Measurements from ENCODE around the gene ARL15.

Gene ARL15

DNA sequence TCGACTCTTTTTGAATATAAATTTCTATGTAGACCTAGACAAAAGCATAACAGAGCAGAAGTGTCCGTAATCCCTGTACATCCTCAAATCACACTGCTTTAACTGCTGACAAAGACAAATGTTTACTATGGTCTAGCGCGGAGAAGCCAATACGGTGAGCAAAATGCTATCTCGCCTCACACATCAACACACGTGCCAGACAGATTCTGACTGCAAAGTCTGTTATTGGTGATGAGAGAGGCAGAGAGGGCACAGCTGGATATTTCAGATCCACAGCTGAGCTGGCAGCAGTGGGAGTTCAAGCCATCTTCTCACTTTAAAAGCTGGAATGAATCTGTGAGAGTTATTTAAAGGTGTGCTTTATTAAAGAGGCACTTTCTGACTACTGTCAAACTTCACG is 124.3 kb downstream of the ARL15 start:
- no peaks in the 10 kb centered on the region for H3K27me3 ChIP-seq (ENCODE audit: low read depth, low read length)
- no peak overlapping the region for H3K4me2 ChIP-seq (ENCODE audit: low read length)
- TF ChIP-seq, protein P1, sequence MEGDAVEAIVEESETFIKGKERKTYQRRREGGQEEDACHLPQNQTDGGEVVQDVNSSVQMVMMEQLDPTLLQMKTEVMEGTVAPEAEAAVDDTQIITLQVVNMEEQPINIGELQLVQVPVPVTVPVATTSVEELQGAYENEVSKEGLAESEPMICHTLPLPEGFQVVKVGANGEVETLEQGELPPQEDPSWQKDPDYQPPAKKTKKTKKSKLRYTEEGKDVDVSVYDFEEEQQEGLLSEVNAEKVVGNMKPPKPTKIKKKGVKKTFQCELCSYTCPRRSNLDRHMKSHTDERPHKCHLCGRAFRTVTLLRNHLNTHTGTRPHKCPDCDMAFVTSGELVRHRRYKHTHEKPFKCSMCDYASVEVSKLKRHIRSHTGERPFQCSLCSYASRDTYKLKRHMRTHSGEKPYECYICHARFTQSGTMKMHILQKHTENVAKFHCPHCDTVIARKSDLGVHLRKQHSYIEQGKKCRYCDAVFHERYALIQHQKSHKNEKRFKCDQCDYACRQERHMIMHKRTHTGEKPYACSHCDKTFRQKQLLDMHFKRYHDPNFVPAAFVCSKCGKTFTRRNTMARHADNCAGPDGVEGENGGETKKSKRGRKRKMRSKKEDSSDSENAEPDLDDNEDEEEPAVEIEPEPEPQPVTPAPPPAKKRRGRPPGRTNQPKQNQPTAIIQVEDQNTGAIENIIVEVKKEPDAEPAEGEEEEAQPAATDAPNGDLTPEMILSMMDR (IDR thresholded peaks at IDR 0.05; ENCODE audit: low read depth, low read length) = no peak
- TF ChIP-seq EZH2phosphoT487 (IDR thresholded peaks at IDR 0.05; ENCODE audit: low read depth) = no peak
- H3K79me2 ChIP-seq (ENCODE audit: low read length) = no peaks in the 10 kb centered on the region
- H3K4me3 ChIP-seq (ENCODE audit: low read length) = no peak overlapping the region
- no peaks in the 10 kb centered on the region for H4K20me1 ChIP-seq (ENCODE audit: insufficient read depth, low read length)
- no peaks in the 10 kb centered on the region for H3K36me3 ChIP-seq (replicated peaks; ENCODE audit: low read depth, low read length)
- H3K9me3 ChIP-seq (ENCODE audit: insufficient read depth, low read length) = no peaks in the 10 kb centered on the region
- no peak overlapping the region for H3K27ac ChIP-seq (ENCODE audit: low read length)
- no peak overlapping the region for H3K9ac ChIP-seq (ENCODE audit: low read length)
- H3K4me1 ChIP-seq (ENCODE audit: low read length) = no peaks in the 10 kb centered on the region
- H2AFZ ChIP-seq (ENCODE audit: low read depth, low read length) = no peak overlapping the region

DNA sequence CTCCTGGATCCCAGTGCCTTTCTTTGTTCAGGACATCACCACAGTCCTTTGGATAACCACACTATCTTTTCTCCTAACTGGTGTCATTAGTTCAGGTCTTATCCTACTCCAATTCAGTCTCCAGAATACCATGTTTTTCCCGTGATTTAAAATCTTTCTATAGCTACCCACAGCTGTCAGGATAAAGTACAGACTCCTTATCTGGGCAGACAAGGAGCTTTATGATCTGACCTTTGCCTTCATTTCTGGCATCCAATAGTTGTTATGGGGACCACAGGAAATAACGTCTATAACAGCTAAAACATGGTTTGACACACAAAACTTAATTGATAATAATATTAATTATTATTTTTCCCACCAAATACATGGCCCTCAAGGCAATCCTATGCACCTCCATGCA is 125.6 kb downstream of the ARL15 start:
- Histone ChIP-seq H3K79me2 (ENCODE audit: low read length) (no peaks in the 10 kb centered on the region), H4K20me1 (ENCODE audit: insufficient read depth, low read length) (no peaks in the 10 kb centered on the region)
- TF ChIP-seq, protein P1 (IDR thresholded peaks at IDR 0.05; ENCODE audit: low read depth, low read length) = no peak
- no peak for TF ChIP-seq EZH2phosphoT487 (IDR thresholded peaks at IDR 0.05; ENCODE audit: low read depth)

DNA sequence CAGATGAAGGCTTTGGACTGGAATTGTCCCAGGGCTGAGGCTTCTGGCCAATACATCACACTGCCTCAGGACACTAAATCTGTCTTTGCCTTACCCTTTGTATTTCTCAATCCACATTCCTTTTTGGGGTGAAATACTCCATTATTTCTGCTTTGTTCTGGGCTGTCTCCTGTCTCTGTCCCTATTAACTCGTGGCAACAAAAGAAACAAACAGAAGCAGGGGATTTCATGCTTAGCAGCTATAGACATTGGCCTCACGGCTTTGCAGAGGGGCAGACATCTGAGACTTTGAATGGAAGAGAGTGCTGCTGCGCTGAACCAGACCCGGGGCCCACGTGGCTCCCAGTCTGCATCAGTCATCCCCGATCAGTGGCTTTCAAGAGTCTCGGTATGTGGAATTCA is 129.7 kb downstream of the ARL15 start:
- H3K4me3 ChIP-seq (ENCODE audit: low read length) = no peak overlapping the region
- H3K79me2 ChIP-seq (ENCODE audit: low read length) = no peaks in the 10 kb centered on the region
- no peak overlapping the region for H2AFZ ChIP-seq (ENCODE audit: low read depth, low read length)
- H3K27ac ChIP-seq (ENCODE audit: low read length) = no peak overlapping the region
- no peak overlapping the region for H3K4me2 ChIP-seq (ENCODE audit: low read length)
- TF ChIP-seq, protein P1 (IDR thresholded peaks at IDR 0.05; ENCODE audit: low read depth, low read length) = no peak
- no peak for TF ChIP-seq EZH2phosphoT487 (IDR thresholded peaks at IDR 0.05; ENCODE audit: low read depth)
- no peak overlapping the region for H3K9ac ChIP-seq (ENCODE audit: low read length)
- no peaks in the 10 kb centered on the region for H3K9me3 ChIP-seq (ENCODE audit: insufficient read depth, low read length)
- H3K27me3 ChIP-seq (ENCODE audit: low read depth, low read length) = peaks cover 18% of the 10 kb centered on the region
- no peaks in the 10 kb centered on the region for H3K36me3 ChIP-seq (replicated peaks; ENCODE audit: low read depth, low read length)
- H4K20me1 ChIP-seq (ENCODE audit: insufficient read depth, low read length) = peaks cover 8% of the 10 kb centered on the region
- peaks cover 19% of the 10 kb centered on the region for H3K4me1 ChIP-seq (ENCODE audit: low read length)

More for the DNA sequence above, 125.6 kb downstream of the ARL15 start:
- H3K4me2 ChIP-seq (ENCODE audit: low read length) = no peak overlapping the region
- no peak overlapping the region for H3K27ac ChIP-seq (ENCODE audit: low read length)
- no peaks in the 10 kb centered on the region for H3K27me3 ChIP-seq (ENCODE audit: low read depth, low read length)
- H3K9me3 ChIP-seq (ENCODE audit: insufficient read depth, low read length) = no peaks in the 10 kb centered on the region
- no peaks in the 10 kb centered on the region for H3K36me3 ChIP-seq (replicated peaks; ENCODE audit: low read depth, low read length)
- H3K9ac ChIP-seq (ENCODE audit: low read length) = no peak overlapping the region
- no peak overlapping the region for H3K4me3 ChIP-seq (ENCODE audit: low read length)
- no peak overlapping the region for H2AFZ ChIP-seq (ENCODE audit: low read depth, low read length)
- H3K4me1 ChIP-seq (ENCODE audit: low read length) = no peaks in the 10 kb centered on the region

DNA sequence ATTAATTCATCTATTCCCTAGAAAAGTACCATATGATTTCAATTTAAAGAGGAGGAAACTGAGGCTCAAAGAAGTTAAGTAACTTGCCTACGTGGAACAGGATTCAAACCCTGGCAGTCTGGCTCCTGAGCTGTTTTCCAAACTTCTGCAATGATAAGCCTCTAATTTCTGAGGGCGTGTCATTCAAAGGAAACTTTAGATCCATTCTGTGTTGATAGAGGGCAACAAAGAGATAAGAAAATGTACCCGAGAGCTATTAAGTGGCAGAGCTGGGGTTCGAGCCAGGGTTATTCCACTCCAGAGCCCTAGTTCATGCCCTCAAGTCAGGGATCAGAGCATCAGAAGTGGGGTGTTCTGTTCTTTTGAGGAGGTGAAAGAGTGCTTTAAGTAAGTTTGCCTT is 131.4 kb downstream of the ARL15 start:
- H3K9ac ChIP-seq (ENCODE audit: low read length) = no peak overlapping the region
- H3K27me3 ChIP-seq (ENCODE audit: low read depth, low read length) = peaks cover 22% of the 10 kb centered on the region
- H3K36me3 ChIP-seq (replicated peaks; ENCODE audit: low read depth, low read length) = no peaks in the 10 kb centered on the region
- H3K4me1 ChIP-seq (ENCODE audit: low read length) = peaks cover 35% of the 10 kb centered on the region
- TF ChIP-seq, protein P1 (IDR thresholded peaks at IDR 0.05; ENCODE audit: low read depth, low read length) = no peak
- TF ChIP-seq EZH2phosphoT487 (IDR thresholded peaks at IDR 0.05; ENCODE audit: low read depth) = no peak
- no peak overlapping the region for H3K4me2 ChIP-seq (ENCODE audit: low read length)
- H3K27ac ChIP-seq (ENCODE audit: low read length) = no peak overlapping the region
- H2AFZ ChIP-seq (ENCODE audit: low read depth, low read length) = no peak overlapping the region
- no peak overlapping the region for H3K4me3 ChIP-seq (ENCODE audit: low read length)
- peaks cover 16% of the 10 kb centered on the region for H4K20me1 ChIP-seq (ENCODE audit: insufficient read depth, low read length)
- H3K9me3 ChIP-seq (ENCODE audit: insufficient read depth, low read length) = no peaks in the 10 kb centered on the region
- H3K79me2 ChIP-seq (ENCODE audit: low read length) = no peaks in the 10 kb centered on the region

Measured in OCI-LY3 (cell line).